ENCODE measurements around the gene RPL10. TPM values are rescaled to one million over a fixed set of nuclear protein-coding genes. Genes with fewer than 3 reads are reported as not detected.

RPL10 gene
- total and polyA plus RNA-seq, 2 donors (not counting 3 experiments of a cell fraction or from before 2014, with no cell fraction given): 2,493 to 7,586 TPM

DNA sequence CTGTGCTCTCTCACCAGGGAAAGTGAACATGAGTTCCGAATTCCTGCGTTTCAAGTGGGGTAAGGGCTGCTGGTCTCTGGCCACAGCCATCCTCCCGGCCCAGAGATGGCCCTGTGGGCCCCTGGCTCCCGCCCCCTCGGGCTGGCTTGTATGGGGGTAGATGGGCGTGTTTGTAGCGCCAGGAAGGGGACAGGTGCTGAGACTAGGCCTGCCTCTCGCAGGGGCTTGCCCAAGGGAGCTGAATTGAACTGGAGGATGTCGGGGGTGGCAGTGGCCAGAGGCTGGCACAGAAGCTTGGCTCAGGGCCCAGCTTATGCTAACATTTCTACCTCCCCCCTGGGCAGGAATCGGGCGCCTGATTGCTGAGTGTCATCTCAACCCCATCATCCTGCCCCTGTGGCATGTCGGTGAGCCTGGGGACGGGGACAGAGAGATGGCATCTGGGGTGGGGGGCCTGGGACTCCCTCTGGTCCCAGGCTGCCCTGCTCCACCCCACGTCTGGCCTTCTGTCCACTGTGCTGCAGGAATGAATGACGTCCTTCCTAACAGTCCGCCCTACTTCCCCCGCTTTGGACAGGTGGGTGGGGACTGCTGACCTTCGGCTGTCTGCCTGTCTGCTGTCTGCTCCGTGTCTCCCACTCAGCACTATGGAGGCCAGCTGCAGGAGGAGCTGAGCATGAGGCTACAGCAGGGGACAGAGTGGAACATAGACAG, 21.7 kb downstream of the RPL10 start:
- no peaks in the 10 kb centered on the region for H3K79me2 ChIP-seq (ENCODE audit: control insufficient read depth, insufficient read depth, low read length)
- no peak overlapping the region for H3K27ac ChIP-seq (ENCODE audit: insufficient read depth, low read depth, low read length)
- no peak overlapping the region for H3K4me2 ChIP-seq (ENCODE audit: insufficient read depth, low read length)
- H3K4me1 ChIP-seq (ENCODE audit: control insufficient read depth, extremely low read depth, insufficient read depth, low read length): peaks cover 6% of the 10 kb centered on the region
- no peak overlapping the region for H3K9ac ChIP-seq (replicated peaks; ENCODE audit: extremely low read depth, insufficient read depth, low read length)
- ChIA-PET CTCF (no interaction called here), POLR2A (no interaction called here)
- H3K4me3 ChIP-seq (replicated peaks in 1 of 3; ENCODE audit: insufficient read depth in 1 of 3, low read depth in 1 of 3, low read length in 3 of 3): no peak overlapping the region
- intact Hi-C loops (cut with micrococcal nuclease) (no loop called here), dilution Hi-C loops (cut with MboI; ENCODE audit: extremely low pct_ligation_motif_present, low sequenced_read_pairs) (no loop called here)
- BruUV-seq (replicated peaks): no TSS peak
- FAIRE-seq (no peak), DNase-seq (ENCODE audit: low read depth, low spot score) (no peak)
- H3K9me3 ChIP-seq (replicated peaks; ENCODE audit: control insufficient read depth, insufficient read depth, low read length): no peaks in the 10 kb centered on the region
- H3K27me3 ChIP-seq (ENCODE audit: control insufficient read depth in 2 of 2, insufficient read depth in 2 of 2, low read length in 2 of 2): no peaks in the 10 kb centered on the region
- no peaks in the 10 kb centered on the region for H3K36me3 ChIP-seq (ENCODE audit: control insufficient read depth in 2 of 2, extremely low read depth in 1 of 2, insufficient read depth in 2 of 2, low read length in 2 of 2)
- H3K9me1 ChIP-seq (replicated peaks; ENCODE audit: control insufficient read depth, extremely low read depth, insufficient read depth, low read length): no peaks in the 10 kb centered on the region
- H4K20me1 ChIP-seq (replicated peaks; ENCODE audit: control insufficient read depth, extremely low read depth, insufficient read depth, low read length): no peaks in the 10 kb centered on the region
- no peak overlapping the region for H2AFZ ChIP-seq (ENCODE audit: low read depth, low read length)
- TF ChIP-seq JUN (IDR thresholded peaks at IDR 0.05; ENCODE audit: borderline replicate concordance, insufficient read depth, insufficient read length, low read depth) (no peak), MYC (IDR thresholded peaks at IDR 0.05; ENCODE audit: low read depth, low read length) (no peak), CTCF (IDR thresholded peaks at IDR 0.05; ENCODE audit: extremely low read depth in 1 of 2, insufficient read depth in 1 of 2, low read depth in 1 of 2, low read length in 2 of 2) (no peak), FOS (IDR thresholded peaks at IDR 0.05; ENCODE audit: borderline replicate concordance, insufficient read depth, low read length) (no peak), GATA2 (IDR thresholded peaks at IDR 0.05; ENCODE audit: insufficient read depth, insufficient read length, low read depth, low read length) (no peak), POLR2A (IDR thresholded peaks at IDR 0.05; ENCODE audit: low read depth, low read length) (no peak), POLR2AphosphoS5 (IDR thresholded peaks at IDR 0.05; ENCODE audit: insufficient read depth, low read depth, low read length) (no peak), EZH2 (IDR thresholded peaks at IDR 0.05; ENCODE audit: borderline replicate concordance, low read depth, low read length, severe bottlenecking) (no peak)
- TF ChIP-seq, protein P1, sequence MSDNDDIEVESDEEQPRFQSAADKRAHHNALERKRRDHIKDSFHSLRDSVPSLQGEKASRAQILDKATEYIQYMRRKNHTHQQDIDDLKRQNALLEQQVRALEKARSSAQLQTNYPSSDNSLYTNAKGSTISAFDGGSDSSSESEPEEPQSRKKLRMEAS (IDR thresholded peaks at IDR 0.05; ENCODE audit: insufficient read depth, insufficient read length): no peak

Data from endothelial cell of umbilical vein (primary cell).